ENCODE results near the gene MAP4K1. TPM values are rescaled to one million over a fixed set of nuclear protein-coding genes. Genes with fewer than 3 reads are reported as not detected.

MAP4K1 gene
- total RNA-seq, 2 donors from 2014 or later = 12.3 to 17.8 TPM

DNA sequence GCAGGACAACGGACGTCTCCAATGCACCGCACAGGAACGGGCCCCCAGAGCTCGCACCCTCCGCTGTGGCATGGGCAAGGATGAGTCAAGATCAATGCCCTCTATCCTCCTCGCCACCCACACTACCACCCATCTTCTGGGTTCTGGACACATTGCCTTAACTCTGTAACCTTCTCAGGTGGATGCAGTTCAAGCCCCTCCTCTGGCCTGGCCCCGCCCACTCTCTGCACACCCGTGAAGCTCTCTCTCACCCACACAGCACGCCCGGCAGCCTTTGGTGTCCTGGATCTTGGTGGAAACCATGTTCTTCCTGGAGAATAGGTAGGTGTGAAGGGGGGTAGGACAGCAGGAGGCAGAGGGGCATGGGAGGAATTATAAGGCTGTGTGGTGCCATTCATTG lies 20.7 kb downstream of the MAP4K1 start:
- TF ChIP-seq CTCF (conservative IDR thresholded peaks at IDR 0.05) = no peak
- Mint-ChIP-seq H3K36me3 (ENCODE audit: low read depth) (no peaks in the 10 kb centered on the region), H3K27ac (no peak overlapping the region), H3K27me3 (ENCODE audit: insufficient read depth) (peaks cover 2% of the 10 kb centered on the region), H3K4me3 (peak overlapping the region; percentile 68), H3K9me3 (no peaks in the 10 kb centered on the region), H3K4me1 (no peaks in the 10 kb centered on the region)
- Histone ChIP-seq H3K4me3 (ENCODE audit: low read length) (no peak overlapping the region), H3K4me1 (ENCODE audit: control insufficient read depth, insufficient read depth, low read length) (no peaks in the 10 kb centered on the region), H3K9me3 (ENCODE audit: control insufficient read depth, low read length) (no peaks in the 10 kb centered on the region), H3K27ac (ENCODE audit: low read depth, low read length) (no peak overlapping the region), H3K9ac (ENCODE audit: extremely low read depth, low read length, poor library complexity, severe bottlenecking) (no peak overlapping the region), H3K36me3 (ENCODE audit: control insufficient read depth, insufficient read depth, low read length) (no peaks in the 10 kb centered on the region), H3K27me3 (ENCODE audit: control insufficient read depth, insufficient read depth, low read length, poor library complexity, severe bottlenecking) (no peaks in the 10 kb centered on the region)
- WGBS, 2 experiments (ENCODE audit: insufficient coverage in 1 of 2, insufficient read length in 1 of 2) = 91 to 97% methylated on average over 6 to 11 of the region's 11 CpGs
- DNase-seq = no peak

DNA sequence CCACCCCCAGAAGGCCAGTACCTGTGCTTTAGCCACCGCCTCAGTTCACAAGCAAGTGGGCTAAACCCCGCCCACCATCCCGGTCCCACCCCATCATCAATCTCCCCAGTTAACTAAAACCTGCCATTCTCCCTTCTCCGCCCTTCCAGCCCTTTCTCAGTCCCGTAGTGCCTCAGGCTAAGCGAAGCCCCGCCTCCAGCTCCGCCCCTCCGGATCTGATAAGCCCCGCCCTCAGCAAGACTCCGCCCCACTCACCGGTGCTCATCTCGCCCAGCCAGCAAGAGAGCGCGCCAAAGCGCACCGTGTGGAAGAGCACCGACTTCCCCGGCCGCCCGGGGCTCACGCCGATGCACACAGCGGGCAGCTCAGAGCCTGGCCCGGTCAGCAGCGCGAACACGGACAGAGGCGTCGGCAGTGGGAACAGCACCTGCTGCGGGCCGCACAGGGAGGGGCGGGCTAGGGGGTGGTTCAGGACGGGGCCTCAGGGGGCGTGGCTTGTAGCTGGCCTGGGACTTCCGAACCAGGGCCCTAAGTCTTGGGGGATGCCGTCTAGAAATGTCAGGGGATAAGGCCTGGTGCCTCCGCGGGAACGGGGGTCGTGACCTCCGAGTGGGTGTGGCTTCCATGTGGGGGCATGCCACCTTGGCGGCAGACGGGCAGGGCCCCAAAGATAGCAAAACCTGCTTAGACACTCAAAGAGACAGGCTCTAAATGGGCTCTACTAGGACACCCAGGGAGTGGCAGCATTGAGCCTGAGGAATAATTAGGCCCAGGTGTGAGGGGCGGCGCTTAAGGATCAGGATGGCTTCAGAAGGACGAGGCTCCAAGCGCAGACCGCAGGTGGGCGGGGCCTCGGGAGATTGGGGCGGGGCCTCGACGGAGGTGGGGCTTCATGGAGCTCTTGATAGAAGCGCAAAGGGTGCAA lies 21.4 kb downstream of the MAP4K1 start:
- Mint-ChIP-seq H3K27ac (peak overlapping the region; percentile 89), H3K36me3 (ENCODE audit: low read depth) (no peaks in the 10 kb centered on the region), H3K4me1 (no peaks in the 10 kb centered on the region), H3K27me3 (ENCODE audit: insufficient read depth) (peaks cover 2% of the 10 kb centered on the region), H3K9me3 (no peaks in the 10 kb centered on the region), H3K4me3 (peak overlapping the region; percentile 68)
- peak overlapping the region; percentile 78 for H3K4me3 ChIP-seq (ENCODE audit: low read length)
- no peaks in the 10 kb centered on the region for H3K4me1 ChIP-seq (ENCODE audit: control insufficient read depth, insufficient read depth, low read length)
- H3K9ac ChIP-seq (ENCODE audit: extremely low read depth, low read length, poor library complexity, severe bottlenecking) = no peak overlapping the region
- H3K27me3 ChIP-seq (ENCODE audit: control insufficient read depth, insufficient read depth, low read length, poor library complexity, severe bottlenecking) = no peaks in the 10 kb centered on the region
- no peak for TF ChIP-seq CTCF (conservative IDR thresholded peaks at IDR 0.05)
- no peak overlapping the region for H3K27ac ChIP-seq (ENCODE audit: low read depth, low read length)
- 3 to 6% methylated on average over 39 to 55 of the region's 55 CpGs for WGBS, 2 experiments (ENCODE audit: insufficient coverage in 1 of 2, insufficient read length in 1 of 2)
- H3K36me3 ChIP-seq (ENCODE audit: control insufficient read depth, insufficient read depth, low read length) = no peaks in the 10 kb centered on the region
- peak; percentile 99 for DNase-seq
- H3K9me3 ChIP-seq (ENCODE audit: control insufficient read depth, low read length) = no peaks in the 10 kb centered on the region

DNA sequence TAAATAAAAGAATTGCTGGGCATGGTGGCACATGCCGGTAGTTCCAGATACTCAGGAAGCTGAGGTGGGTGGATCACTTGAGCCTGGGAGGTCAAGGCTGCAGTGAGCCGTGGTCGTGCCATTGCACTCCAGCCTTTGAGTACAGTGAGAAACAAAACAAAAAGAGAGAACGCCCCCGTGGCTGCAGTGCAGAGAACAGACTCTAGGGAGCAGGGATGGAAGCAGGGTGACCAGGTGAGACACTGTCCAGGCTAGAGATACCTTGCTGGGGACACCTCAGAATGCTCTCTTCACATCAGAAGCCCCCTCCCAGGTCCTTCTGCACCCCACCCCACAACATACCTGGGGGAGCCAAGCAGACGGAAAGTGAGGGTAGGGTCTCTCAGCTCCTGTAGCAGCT lies 24.8 kb downstream of the MAP4K1 start:
- H3K27me3 Mint-ChIP-seq (ENCODE audit: insufficient read depth) = peaks cover 2% of the 10 kb centered on the region
- peak; percentile 64 for TF ChIP-seq CTCF (conservative IDR thresholded peaks at IDR 0.05)
- DNase-seq = peak; percentile 78
- Histone ChIP-seq H3K9me3 (ENCODE audit: control insufficient read depth, low read length) (no peaks in the 10 kb centered on the region), H3K36me3 (ENCODE audit: control insufficient read depth, insufficient read depth, low read length) (no peaks in the 10 kb centered on the region), H3K4me3 (ENCODE audit: low read length) (no peak overlapping the region), H3K9ac (ENCODE audit: extremely low read depth, low read length, poor library complexity, severe bottlenecking) (no peak overlapping the region), H3K4me1 (ENCODE audit: control insufficient read depth, insufficient read depth, low read length) (no peaks in the 10 kb centered on the region), H3K27me3 (ENCODE audit: control insufficient read depth, insufficient read depth, low read length, poor library complexity, severe bottlenecking) (no peaks in the 10 kb centered on the region), H3K27ac (ENCODE audit: low read depth, low read length) (no peak overlapping the region)
- no peak overlapping the region for H3K4me3 Mint-ChIP-seq
- 78 to 82% methylated on average over 5 to 6 of the region's 6 CpGs for WGBS, 2 experiments (ENCODE audit: insufficient coverage in 1 of 2, insufficient read length in 1 of 2)
- H3K27ac Mint-ChIP-seq = no peak overlapping the region
- no peaks in the 10 kb centered on the region for H3K9me3 Mint-ChIP-seq
- no peaks in the 10 kb centered on the region for H3K36me3 Mint-ChIP-seq (ENCODE audit: low read depth)
- no peaks in the 10 kb centered on the region for H3K4me1 Mint-ChIP-seq
